Ovary (tissue), 9 donors: ENCODE results near the gene LEKR1. TPM values are rescaled to one million over a fixed set of nuclear protein-coding genes. Genes with fewer than 3 reads are reported as not detected.
"Not testable (repeated sequence)": the region's sequence is repeated elsewhere in the genome, so short reads cannot be mapped to it uniquely, and the experiment has no call there.

Source experiments
- DNase-seq, 5 donors: peaks; one replicate each; pipeline ENCODE4 v3.0.0-alpha.2; 2019 to 2020
- H3K27ac ChIP-seq, 2 donors: fragments of 200-600 bp; one replicate each; pipeline versions ENCODE4 v1.5.1 to v1.8.0; 2019 to 2022
- H3K27me3 ChIP-seq: fragments of 200-600 bp; one replicate; pipeline ENCODE4 v1.8.0; 2022
- H3K36me3 ChIP-seq: fragments of 200-600 bp; sonication (generic); one replicate; pipeline ENCODE4 v1.5.1; 2019
- H3K4me1 ChIP-seq: one replicate; pipeline ENCODE4 v1.8.1; 2013; ENCODE audit warnings: mild to moderate bottlenecking, moderate library complexity; ENCODE audit not compliant: insufficient read depth
- H3K4me3 ChIP-seq: fragments of 200-600 bp; sonication (generic); one replicate; pipeline ENCODE4 v1.5.1; 2017
- H3K9me3 ChIP-seq, 2 donors: fragments of 200-600 bp in 1 of 2; sonication (generic) in 1 of 2; one replicate each; pipeline versions ENCODE4 v1.5.1 to v1.8.1; 2013 to 2019; ENCODE audit warnings: mild to moderate bottlenecking in 1 of 2, moderate library complexity in 1 of 2
- EP300 ChIP-seq: sonication (generic); formaldehyde crosslinking; IDR thresholded peaks from one replicate; pipeline ENCODE4 v1.6.1; 2017; ENCODE audit warnings: antibody characterized with exemption
- POLR2A ChIP-seq: fragments of 450-650 bp; IDR thresholded peaks from one replicate; pipeline ENCODE4 v1.6.1; 2017; ENCODE audit warnings: antibody characterized with exemption, mild to moderate bottlenecking, moderate library complexity
- WGBS, 3 donors: extraction: QIAGEN DNeasy Blood & Tissue Kit in 1 of 3; methylation state at CpG; one replicate each; pipeline versions ENCODE4 v1.1.5 to v1.1.7; 2013 to 2017; 5-methylcytosine and 5-hydroxymethylcytosine counted together
- intact Hi-C, 4 donors: fragments of 100-400 bp; cut with DNase I; formaldehyde crosslinking; loops; one replicate each; pipeline versions ENCODE4 v1.11.0 to v1.15.1; 2022 to 2023
- polyA plus RNA-seq, 2 donors: library from polyadenylated mRNA; stranded (reverse); fragments of 200-250 nt in 1 of 2; fragments of 350-450 nt in 1 of 2; fragmentation: Illumina TruSeq in 1 of 2; extraction: RNeasy Lipid Tissue Mini Kit (QIAGEN cat#74804) in 1 of 2; gene quantifications; one replicate each; pipeline ENCODE4 v1.2.3, GENCODE V29; 2013 to 2014
- total RNA-seq, 7 donors: library from RNA; depleted of rRNA in 2 of 7; stranded (reverse); fragments of >200 nt in 2 of 7; fragmentation: NEBNext Ultra II Directional in 3 of 7; extraction: Animal tissue kit (Norgen Biotek cat#: 25700) in 3 of 7; gene quantifications; one replicate each; pipeline versions ENCODE4 v1.1.0 to v1.2.4, GENCODE V29; 2016 to 2023
- TF ChIP-seq, protein P1 (sequence below), 3 donors: fragments of 450-650 bp in 2 of 3; fragments of 200-600 bp in 1 of 3; IDR thresholded peaks; one replicate each; pipeline versions ENCODE4 v1.5.1 to v1.8.0; 2016 to 2022; ENCODE audit warnings: antibody characterized with exemption in 3 of 3, mild to moderate bottlenecking in 1 of 3
- donor health status: DM: no; HTN: no; CAD: no; lungs with moderate emphysema.
- donor health status: DM: no; HTN: no; CAD: no.
- donor health status: Bipolar disorder and iron deficiency.
- donor health status: DM: yes; HTN: yes; CAD: no.
- donor health status: DM: no; HTN: no; CAD: no.
- donor health status: DM: yes; HTN: yes; CAD: no.

The LEKR1 gene
- total and polyA plus RNA-seq, 9 donors, result 0.38 to 7.8 (median 2.4) TPM

DNA sequence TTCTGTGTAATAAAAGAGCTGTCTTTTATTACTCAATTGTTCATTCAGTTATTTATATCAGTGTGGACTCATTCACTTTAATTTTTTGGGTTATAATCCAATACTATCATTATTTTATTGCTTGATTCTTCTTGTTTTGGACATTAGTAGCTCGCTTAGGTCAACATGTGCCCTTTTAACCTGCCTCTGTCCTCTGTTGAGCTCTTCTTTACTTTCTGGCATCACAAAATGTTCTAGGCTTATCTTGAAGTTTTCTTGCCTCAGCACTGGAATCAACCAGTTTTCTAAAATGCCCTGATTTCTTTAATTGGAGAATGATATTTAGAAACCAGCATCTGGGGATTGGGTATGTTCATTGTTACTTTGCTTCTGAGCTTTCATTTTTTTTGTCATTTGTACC is 82.2 kb downstream of the LEKR1 start:
- H3K9me3 ChIP-seq, result no peaks in the 10 kb centered on the region
- DNase-seq, result peak in 1 of 5 donors; percentile 13
- intact Hi-C loops, result no loop called here
- 28 to 36% (median 34%) methylated on average over 1 of the region's 1 CpG for WGBS, 3 donors
- H3K4me3 ChIP-seq, result no peak overlapping the region
- TF ChIP-seq, protein P1, sequence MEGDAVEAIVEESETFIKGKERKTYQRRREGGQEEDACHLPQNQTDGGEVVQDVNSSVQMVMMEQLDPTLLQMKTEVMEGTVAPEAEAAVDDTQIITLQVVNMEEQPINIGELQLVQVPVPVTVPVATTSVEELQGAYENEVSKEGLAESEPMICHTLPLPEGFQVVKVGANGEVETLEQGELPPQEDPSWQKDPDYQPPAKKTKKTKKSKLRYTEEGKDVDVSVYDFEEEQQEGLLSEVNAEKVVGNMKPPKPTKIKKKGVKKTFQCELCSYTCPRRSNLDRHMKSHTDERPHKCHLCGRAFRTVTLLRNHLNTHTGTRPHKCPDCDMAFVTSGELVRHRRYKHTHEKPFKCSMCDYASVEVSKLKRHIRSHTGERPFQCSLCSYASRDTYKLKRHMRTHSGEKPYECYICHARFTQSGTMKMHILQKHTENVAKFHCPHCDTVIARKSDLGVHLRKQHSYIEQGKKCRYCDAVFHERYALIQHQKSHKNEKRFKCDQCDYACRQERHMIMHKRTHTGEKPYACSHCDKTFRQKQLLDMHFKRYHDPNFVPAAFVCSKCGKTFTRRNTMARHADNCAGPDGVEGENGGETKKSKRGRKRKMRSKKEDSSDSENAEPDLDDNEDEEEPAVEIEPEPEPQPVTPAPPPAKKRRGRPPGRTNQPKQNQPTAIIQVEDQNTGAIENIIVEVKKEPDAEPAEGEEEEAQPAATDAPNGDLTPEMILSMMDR (IDR thresholded peaks at IDR 0.05), result no peak
- TF ChIP-seq EP300, result no peak
- no peak for TF ChIP-seq POLR2A
- no peak overlapping the region for H3K27ac ChIP-seq
- no peaks in the 10 kb centered on the region for H3K4me1 ChIP-seq
- H3K36me3 ChIP-seq, result no peaks in the 10 kb centered on the region
- no peaks in the 10 kb centered on the region for H3K27me3 ChIP-seq

DNA sequence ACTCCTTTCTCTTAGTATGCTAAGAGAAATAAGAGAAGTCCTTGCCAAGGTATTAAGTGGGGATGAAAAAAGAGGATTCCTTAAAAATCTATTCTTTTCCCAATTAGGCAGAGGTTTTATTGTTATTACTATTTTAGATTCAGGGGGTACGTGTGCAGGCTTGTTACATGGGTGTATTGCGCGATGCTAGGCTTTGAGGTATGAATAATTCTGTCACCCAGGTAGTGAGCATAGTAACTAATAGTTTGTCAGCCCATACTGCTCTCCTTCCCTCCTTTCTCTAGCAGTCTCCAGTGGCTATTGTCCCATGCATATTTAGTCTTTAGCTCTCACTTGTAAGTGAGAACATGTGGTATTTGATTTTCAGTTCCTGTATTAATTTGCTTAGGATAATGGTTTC is 83.9 kb downstream of the LEKR1 start:
- Histone ChIP-seq H3K27me3 (no peaks in the 10 kb centered on the region), H3K4me1 (no peaks in the 10 kb centered on the region), H3K27ac (no peak overlapping the region), H3K9me3 (no peaks in the 10 kb centered on the region), H3K36me3 (no peaks in the 10 kb centered on the region), H3K4me3 (no peak overlapping the region)
- intact Hi-C loops, result no loop called here
- 90 to 91% (median 90%) methylated on average over 3 of the region's 3 CpGs for WGBS, 3 donors
- TF ChIP-seq POLR2A (no peak), EP300 (no peak)
- TF ChIP-seq, protein P1 (IDR thresholded peaks at IDR 0.05), result no peak
- DNase-seq, result no peak

DNA sequence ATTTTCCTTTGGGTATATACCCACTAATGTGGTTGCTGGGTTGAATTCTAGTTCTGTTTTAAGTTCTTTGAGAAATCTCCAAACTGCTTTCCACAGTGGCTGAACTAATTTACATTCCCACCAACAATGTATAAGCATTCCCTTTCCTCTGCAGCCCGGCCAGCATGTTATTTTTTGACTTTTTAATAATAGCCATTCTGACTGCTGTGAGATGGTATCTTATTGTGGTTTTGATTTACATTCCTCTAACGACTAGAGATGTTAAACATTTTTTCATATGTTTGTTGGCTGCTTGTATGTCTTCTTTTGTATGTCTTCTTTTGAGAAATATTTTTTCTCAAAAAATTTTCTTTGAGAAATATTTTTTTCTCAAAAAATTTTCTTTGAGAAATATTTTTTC is 84.7 kb downstream of the LEKR1 start:
- H3K27ac ChIP-seq, DNase-seq, H3K36me3 ChIP-seq, H3K4me1 ChIP-seq, H3K9me3 ChIP-seq, H3K4me3 ChIP-seq, H3K27me3 ChIP-seq, intact Hi-C loops: not testable (repeated sequence)
- WGBS, 3 donors, result 3 to 7% (median 3%) methylated on average over 2 of the region's 2 CpGs

DNA sequence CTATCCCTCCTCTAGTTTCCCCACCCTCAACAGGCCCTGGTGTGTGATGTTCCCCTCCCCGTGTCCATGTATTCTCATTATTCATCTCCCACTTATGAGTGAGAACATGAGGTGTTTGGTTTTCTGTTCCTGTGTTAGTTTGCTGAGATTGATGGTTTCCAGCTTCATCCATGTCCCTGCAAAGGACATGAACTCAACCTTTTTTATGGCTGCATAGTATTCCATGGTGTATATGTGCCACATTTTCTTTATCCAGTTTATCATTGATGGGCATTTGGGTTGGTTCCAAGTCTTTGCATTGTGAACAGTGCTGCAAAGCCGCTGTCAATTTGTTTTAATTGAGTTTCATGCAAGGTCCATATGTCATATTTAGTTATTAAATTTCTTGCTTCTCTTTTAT is 88.1 kb downstream of the LEKR1 start:
- WGBS, 3 donors, result 96 to 100% (median 99%) methylated on average over 2 of the region's 2 CpGs
- intact Hi-C loops, H3K9me3 ChIP-seq, H3K27me3 ChIP-seq, DNase-seq, H3K36me3 ChIP-seq, H3K27ac ChIP-seq, H3K4me3 ChIP-seq, H3K4me1 ChIP-seq: not testable (repeated sequence)

DNA sequence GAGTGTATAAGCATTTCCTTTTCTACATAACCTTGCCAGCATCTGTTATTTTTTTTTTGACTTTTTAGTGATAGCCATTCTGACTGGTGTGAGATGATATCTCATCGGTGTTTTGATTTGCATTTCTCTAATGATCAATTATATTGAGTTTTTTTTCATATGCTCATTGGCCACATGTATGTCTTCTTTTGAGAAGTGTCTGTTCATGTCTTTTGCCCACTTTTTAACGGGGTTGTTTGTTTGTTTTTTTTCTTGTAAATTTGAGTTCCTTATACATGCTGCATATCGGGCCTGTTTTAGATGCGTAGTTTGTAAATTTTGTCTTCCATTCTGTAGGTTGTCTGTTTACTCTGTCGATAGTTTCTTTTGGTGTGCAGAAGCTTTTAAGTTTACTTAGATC is 89.2 kb downstream of the LEKR1 start:
- intact Hi-C loops, result no loop called here
- H3K4me1 ChIP-seq, result no peaks in the 10 kb centered on the region
- no peak overlapping the region for H3K27ac ChIP-seq
- 94 to 98% (median 97%) methylated on average over 5 of the region's 5 CpGs for WGBS, 3 donors
- no peak for DNase-seq
- TF ChIP-seq EP300 (no peak), POLR2A (no peak)
- TF ChIP-seq, protein P1 (IDR thresholded peaks at IDR 0.05), result no peak
- no peak overlapping the region for H3K4me3 ChIP-seq
- H3K27me3 ChIP-seq, result no peaks in the 10 kb centered on the region
- no peaks in the 10 kb centered on the region for H3K36me3 ChIP-seq
- no peaks in the 10 kb centered on the region for H3K9me3 ChIP-seq

DNA sequence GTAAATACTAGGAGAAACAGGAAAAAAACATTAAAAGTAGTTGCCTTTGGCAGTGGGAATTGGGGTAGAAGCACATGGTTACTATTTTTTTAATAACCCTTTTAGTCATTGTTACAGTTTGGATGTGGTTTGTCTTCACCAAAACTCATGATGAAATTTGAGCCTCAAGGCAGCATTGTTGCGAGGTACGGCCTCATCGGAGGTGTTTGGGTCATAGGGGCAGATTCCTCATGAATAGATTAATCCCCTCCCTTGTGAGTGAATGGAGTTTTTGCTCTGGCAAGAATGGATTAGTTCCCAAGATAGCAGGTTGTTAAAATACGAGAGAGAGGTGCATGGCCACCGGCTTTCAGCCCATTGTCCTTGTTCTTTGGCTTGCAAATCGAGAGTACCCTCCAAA is 92.6 kb downstream of the LEKR1 start:
- H3K27me3 ChIP-seq, result no peaks in the 10 kb centered on the region
- no peaks in the 10 kb centered on the region for H3K36me3 ChIP-seq
- TF ChIP-seq EP300 (no peak), POLR2A (no peak)
- TF ChIP-seq, protein P1 (IDR thresholded peaks at IDR 0.05), result no peak
- H3K4me1 ChIP-seq, result no peaks in the 10 kb centered on the region
- H3K4me3 ChIP-seq, result no peak overlapping the region
- H3K27ac ChIP-seq, result no peak overlapping the region
- DNase-seq, result no peak
- H3K9me3 ChIP-seq, result no peaks in the 10 kb centered on the region
- 86 to 89% (median 87%) methylated on average over 6 of the region's 6 CpGs for WGBS, 3 donors
- intact Hi-C loops, result no loop called here
